Measurements from ENCODE around the gene HIF1A. TPM values are rescaled to one million over a fixed set of nuclear protein-coding genes. Genes with fewer than 3 reads are reported as not detected.
A peak's percentile ranks its signal among the peaks of the same experiment; 100 is the strongest.

Gene HIF1A
- total and polyA plus RNA-seq, 2 donors (not counting 1 experiment from before 2014, with no cell fraction given): 44.2 to 261 TPM

GRCh38 chr14:61751475-61751989, 56.2 kb downstream of the HIF1A start:
- Histone ChIP-seq H3K4me3 (ENCODE audit: control extremely low read depth in 1 of 5, extremely low read depth in 1 of 5, insufficient read depth in 1 of 5, low read depth in 2 of 5, low read length in 4 of 5) (peak overlapping the region in 4 of 5 experiments; percentile 47 to 71 (median 59)), H4K20me1 (ENCODE audit: control insufficient read depth, insufficient read depth, low read length, poor library complexity, severe bottlenecking) (no peaks in the 10 kb centered on the region), H3K27ac (ENCODE audit: low read length in 2 of 2) (peak overlapping the region; percentile 47 to 73), H3K36me3 (replicated peaks in 1 of 2; ENCODE audit: control extremely low read depth in 1 of 2, control insufficient read depth in 1 of 2, extremely low read depth in 1 of 2, insufficient read depth in 2 of 2, low read length in 1 of 2) (peaks cover 11 to 19% of the 10 kb centered on the region in 2 experiments), H3K79me2 (ENCODE audit: control insufficient read depth, insufficient read depth, low read length) (no peaks in the 10 kb centered on the region), H3K9me3 (ENCODE audit: control extremely low read depth in 1 of 3, control insufficient read depth in 2 of 3, insufficient read depth in 1 of 3, low read length in 2 of 3) (no peaks in the 10 kb centered on the region), H3K4me1 (ENCODE audit: control insufficient read depth in 2 of 2, insufficient read depth in 2 of 2, low read length in 2 of 2) (peaks cover 25 to 27% of the 10 kb centered on the region in 2 donors), H2AFZ (ENCODE audit: insufficient read depth, low read depth, low read length, poor library complexity, severe bottlenecking) (peak overlapping the region; percentile 73), H3K27me3 (replicated peaks in 1 of 4; ENCODE audit: control extremely low read depth in 1 of 4, control insufficient read depth in 3 of 4, insufficient read depth in 4 of 4, low read length in 3 of 4) (no peaks in the 10 kb centered on the region), H3K9ac (ENCODE audit: low read length) (peak overlapping the region; percentile 68), H3K4me2 (replicated peaks; ENCODE audit: low read depth, low read length, poor library complexity, severe bottlenecking) (peak overlapping the region; percentile 77)
- peak overlapping the region; percentile 93 for H3K27ac Mint-ChIP-seq
- 23% methylated on average over 3 of the region's 8 CpGs for WGBS (ENCODE audit: insufficient coverage)
- TF ChIP-seq CTCF (IDR thresholded peaks at IDR 0.05): no peak
- no peak for TF ChIP-seq EZH2 (IDR thresholded peaks at IDR 0.05; ENCODE audit: borderline replicate concordance, insufficient read depth, low read depth, low read length, poor library complexity, severe bottlenecking)
- H3K4me3 Mint-ChIP-seq: peak overlapping the region; percentile 80
- no peaks in the 10 kb centered on the region for H3K27me3 Mint-ChIP-seq
- POLR2A ChIA-PET: interaction anchor here (1.0 kb wide), 1 partner anchor 10 kb away, joined by 3 read pairs; no protein-coding TSS in a partner anchor
- H3K9me3 Mint-ChIP-seq (ENCODE audit: insufficient read depth): no peaks in the 10 kb centered on the region
- ATAC-seq (ENCODE audit: low read depth) (no peak), DNase-seq (no peak)
- intact Hi-C loops (cut with micrococcal nuclease): loop anchor here (1.0 to 10.0 kb wide), 6 partner anchors 11 to 1659 kb away; partner anchors contain the start of genes PCNX4 and SNAPC1
- peaks cover 39% of the 10 kb centered on the region for H3K4me1 Mint-ChIP-seq
- CTCF ChIA-PET: interaction anchor here (1.3 to 4.0 kb wide), 6 partner anchors 10 to 455 kb away, joined by 3 to 21 read pairs (median 5); partner anchors contain the start of gene SNAPC1

- Histone ChIP-seq H3K4me3 (ENCODE audit: control extremely low read depth in 1 of 5, extremely low read depth in 1 of 5, insufficient read depth in 1 of 5, low read depth in 2 of 5, low read length in 4 of 5) (no peak overlapping the region), H3K27ac (ENCODE audit: low read length in 2 of 2) (no peak overlapping the region), H4K20me1 (ENCODE audit: control insufficient read depth, insufficient read depth, low read length, poor library complexity, severe bottlenecking) (no peaks in the 10 kb centered on the region), H3K9me3 (ENCODE audit: control extremely low read depth in 1 of 3, control insufficient read depth in 2 of 3, insufficient read depth in 1 of 3, low read length in 2 of 3) (no peaks in the 10 kb centered on the region), H3K27me3 (replicated peaks in 1 of 4; ENCODE audit: control extremely low read depth in 1 of 4, control insufficient read depth in 3 of 4, insufficient read depth in 4 of 4, low read length in 3 of 4) (no peaks in the 10 kb centered on the region), H3K79me2 (ENCODE audit: control insufficient read depth, insufficient read depth, low read length) (no peaks in the 10 kb centered on the region), H3K9ac (ENCODE audit: low read length) (no peak overlapping the region), H2AFZ (ENCODE audit: insufficient read depth, low read depth, low read length, poor library complexity, severe bottlenecking) (no peak overlapping the region), H3K36me3 (replicated peaks in 1 of 2; ENCODE audit: control extremely low read depth in 1 of 2, control insufficient read depth in 1 of 2, extremely low read depth in 1 of 2, insufficient read depth in 2 of 2, low read length in 1 of 2) (peaks cover 5 to 8% of the 10 kb centered on the region in 2 experiments), H3K4me2 (replicated peaks; ENCODE audit: low read depth, low read length, poor library complexity, severe bottlenecking) (peak overlapping the region; percentile 77), H3K4me1 (ENCODE audit: control insufficient read depth in 2 of 2, insufficient read depth in 2 of 2, low read length in 2 of 2) (peaks cover 25 to 27% of the 10 kb centered on the region in 2 donors)
- peak overlapping the region; percentile 42 for H3K4me3 Mint-ChIP-seq
- H3K27ac Mint-ChIP-seq: peak overlapping the region; percentile 73
- TF ChIP-seq CTCF (IDR thresholded peaks at IDR 0.05): no peak
- no peak for TF ChIP-seq EZH2 (IDR thresholded peaks at IDR 0.05; ENCODE audit: borderline replicate concordance, insufficient read depth, low read depth, low read length, poor library complexity, severe bottlenecking)
- WGBS (ENCODE audit: insufficient coverage): 14% methylated on average over 2 of the region's 4 CpGs
- DNase-seq (peak; percentile 68), ATAC-seq (ENCODE audit: low read depth) (peak; percentile 46)
- ChIA-PET POLR2A (interaction anchor here (1.0 kb wide), 1 partner anchor 9 kb away, joined by 10 read pairs; the partner anchor contains the start of gene SNAPC1), CTCF (interaction anchor here (0.6 to 2.3 kb wide), 9 partner anchors 10 to 292 kb away, joined by 3 to 11 read pairs (median 3); partner anchors contain the start of gene SNAPC1)
- H3K9me3 Mint-ChIP-seq (ENCODE audit: insufficient read depth): no peaks in the 10 kb centered on the region
- no peaks in the 10 kb centered on the region for H3K27me3 Mint-ChIP-seq
- H3K4me1 Mint-ChIP-seq: peaks cover 37% of the 10 kb centered on the region
- intact Hi-C loops (cut with micrococcal nuclease): loop anchor here (5.0 to 10.0 kb wide), 3 partner anchors 275 to 1660 kb away; partner anchors contain the start of gene PCNX4
Measured at GRCh38 chr14:61752626-61753025, 57.3 kb downstream of the HIF1A start.

All from B cell (primary cell).